Measurements from ENCODE around the gene TM7SF2. TPM values are rescaled to one million over a fixed set of nuclear protein-coding genes. Genes with fewer than 3 reads are reported as not detected.
A peak's percentile ranks its signal among the peaks of the same experiment; 100 is the strongest.

Gene TM7SF2
- total and polyA plus RNA-seq, 2 of the 13 experiments (the other 11 are each of a cell fraction or from before 2014, with no cell fraction given) = 56.0 to 66.9 TPM

DNA sequence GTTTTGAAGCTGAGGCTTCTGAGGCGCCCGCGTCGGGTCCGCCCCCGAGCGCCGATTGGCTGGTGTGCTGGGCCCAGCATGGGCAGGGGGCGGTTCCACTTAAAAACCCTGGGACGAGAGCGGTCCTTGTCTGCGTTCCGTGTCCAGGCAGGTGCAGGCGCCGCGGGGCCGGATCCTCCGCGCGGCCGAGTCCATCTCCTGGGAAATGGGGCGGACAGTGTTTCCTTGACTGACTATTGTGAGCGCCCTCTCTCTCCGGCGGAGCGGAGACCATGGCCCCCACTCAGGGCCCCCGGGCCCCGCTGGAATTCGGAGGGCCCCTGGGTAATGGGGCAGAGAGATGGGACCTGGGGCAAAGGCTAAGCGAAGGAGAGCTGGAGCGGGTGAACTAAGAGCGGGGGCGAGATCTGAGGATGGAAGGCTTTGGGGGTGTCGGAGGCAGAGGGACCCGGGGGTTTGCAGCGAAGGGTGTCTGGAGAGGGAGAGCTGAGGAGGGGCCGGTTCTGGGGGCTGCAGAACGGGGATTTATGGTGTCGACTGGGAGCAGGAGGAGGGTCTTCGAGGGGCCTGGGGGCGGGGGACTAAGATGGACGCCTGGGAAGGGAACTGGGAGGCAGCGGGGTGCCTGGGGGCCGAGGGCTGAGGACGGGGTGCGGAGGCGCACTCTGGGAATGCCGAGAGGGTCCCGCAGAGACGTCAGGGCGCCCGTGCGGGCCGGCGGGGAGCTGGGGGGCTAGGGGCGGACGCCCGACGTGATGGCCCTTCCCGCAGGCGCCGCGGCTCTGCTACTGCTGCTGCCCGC lies at the start of gene TM7SF2 (continued):
- TF ChIP-seq, protein P1, sequence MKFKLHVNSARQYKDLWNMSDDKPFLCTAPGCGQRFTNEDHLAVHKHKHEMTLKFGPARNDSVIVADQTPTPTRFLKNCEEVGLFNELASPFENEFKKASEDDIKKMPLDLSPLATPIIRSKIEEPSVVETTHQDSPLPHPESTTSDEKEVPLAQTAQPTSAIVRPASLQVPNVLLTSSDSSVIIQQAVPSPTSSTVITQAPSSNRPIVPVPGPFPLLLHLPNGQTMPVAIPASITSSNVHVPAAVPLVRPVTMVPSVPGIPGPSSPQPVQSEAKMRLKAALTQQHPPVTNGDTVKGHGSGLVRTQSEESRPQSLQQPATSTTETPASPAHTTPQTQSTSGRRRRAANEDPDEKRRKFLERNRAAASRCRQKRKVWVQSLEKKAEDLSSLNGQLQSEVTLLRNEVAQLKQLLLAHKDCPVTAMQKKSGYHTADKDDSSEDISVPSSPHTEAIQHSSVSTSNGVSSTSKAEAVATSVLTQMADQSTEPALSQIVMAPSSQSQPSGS (CRISPR knock-in tag; IDR thresholded peaks at IDR 0.05) = no peak
- TF ChIP-seq SP140L (CRISPR knock-in tag; IDR thresholded peaks at IDR 0.05; ENCODE audit: borderline replicate concordance) (no peak), ZNF678 (CRISPR knock-in tag; IDR thresholded peaks at IDR 0.05) (peak; percentile 45; the same call in 1 of the 2 replicates), REL (CRISPR knock-in tag; conservative IDR thresholded peaks at IDR 0.05) (no peak), TMF1 (CRISPR knock-in tag; IDR thresholded peaks at IDR 0.05; ENCODE audit: low read depth) (no peak), JDP2 (CRISPR knock-in tag; IDR thresholded peaks at IDR 0.05; ENCODE audit: borderline replicate concordance) (no peak; the same call in 1 of the 2 replicates), ZZZ3 (CRISPR knock-in tag; IDR thresholded peaks at IDR 0.05; ENCODE audit: borderline replicate concordance) (no peak), AGO2 (optimal IDR thresholded peaks at IDR 0.05; ENCODE audit: low read depth, low read length) (peak; percentile 99), FIP1L1 (IDR thresholded peaks at IDR 0.05; ENCODE audit: borderline replicate concordance, insufficient read depth, low read depth, low read length) (peak; percentile 97), SRSF1 (optimal IDR thresholded peaks at IDR 0.05; ENCODE audit: low read depth, low read length) (peak; percentile 92), ZMAT3 (CRISPR knock-in tag; conservative IDR thresholded peaks at IDR 0.05) (no peak), MXD4 (CRISPR knock-in tag; IDR thresholded peaks at IDR 0.05) (no peak), MBD4 (IDR thresholded peaks at IDR 0.05; ENCODE audit: borderline replicate concordance, low read length) (no peak), NFE2L2 (IDR thresholded peaks at IDR 0.05; ENCODE audit: low read length) (no peak), MIER2 (CRISPR knock-in tag; IDR thresholded peaks at IDR 0.05) (no peak), TBX3 (IDR thresholded peaks at IDR 0.05; ENCODE audit: borderline replicate concordance) (no peak)
- TF ChIP-seq, protein P2, sequence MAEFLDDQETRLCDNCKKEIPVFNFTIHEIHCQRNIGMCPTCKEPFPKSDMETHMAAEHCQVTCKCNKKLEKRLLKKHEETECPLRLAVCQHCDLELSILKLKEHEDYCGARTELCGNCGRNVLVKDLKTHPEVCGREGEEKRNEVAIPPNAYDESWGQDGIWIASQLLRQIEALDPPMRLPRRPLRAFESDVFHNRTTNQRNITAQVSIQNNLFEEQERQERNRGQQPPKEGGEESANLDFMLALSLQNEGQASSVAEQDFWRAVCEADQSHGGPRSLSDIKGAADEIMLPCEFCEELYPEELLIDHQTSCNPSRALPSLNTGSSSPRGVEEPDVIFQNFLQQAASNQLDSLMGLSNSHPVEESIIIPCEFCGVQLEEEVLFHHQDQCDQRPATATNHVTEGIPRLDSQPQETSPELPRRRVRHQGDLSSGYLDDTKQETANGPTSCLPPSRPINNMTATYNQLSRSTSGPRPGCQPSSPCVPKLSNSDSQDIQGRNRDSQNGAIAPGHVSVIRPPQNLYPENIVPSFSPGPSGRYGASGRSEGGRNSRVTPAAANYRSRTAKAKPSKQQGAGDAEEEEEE (CRISPR knock-in tag; IDR thresholded peaks at IDR 0.05; ENCODE audit: borderline replicate concordance) = no peak
- TF ChIP-seq, protein P3, sequence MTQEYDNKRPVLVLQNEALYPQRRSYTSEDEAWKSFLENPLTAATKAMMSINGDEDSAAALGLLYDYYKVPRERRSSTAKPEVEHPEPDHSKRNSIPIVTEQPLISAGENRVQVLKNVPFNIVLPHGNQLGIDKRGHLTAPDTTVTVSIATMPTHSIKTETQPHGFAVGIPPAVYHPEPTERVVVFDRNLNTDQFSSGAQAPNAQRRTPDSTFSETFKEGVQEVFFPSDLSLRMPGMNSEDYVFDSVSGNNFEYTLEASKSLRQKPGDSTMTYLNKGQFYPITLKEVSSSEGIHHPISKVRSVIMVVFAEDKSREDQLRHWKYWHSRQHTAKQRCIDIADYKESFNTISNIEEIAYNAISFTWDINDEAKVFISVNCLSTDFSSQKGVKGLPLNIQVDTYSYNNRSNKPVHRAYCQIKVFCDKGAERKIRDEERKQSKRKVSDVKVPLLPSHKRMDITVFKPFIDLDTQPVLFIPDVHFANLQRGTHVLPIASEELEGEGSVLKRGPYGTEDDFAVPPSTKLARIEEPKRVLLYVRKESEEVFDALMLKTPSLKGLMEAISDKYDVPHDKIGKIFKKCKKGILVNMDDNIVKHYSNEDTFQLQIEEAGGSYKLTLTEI (CRISPR knock-in tag; conservative IDR thresholded peaks at IDR 0.05) = no peak
- TF ChIP-seq, protein P4, sequence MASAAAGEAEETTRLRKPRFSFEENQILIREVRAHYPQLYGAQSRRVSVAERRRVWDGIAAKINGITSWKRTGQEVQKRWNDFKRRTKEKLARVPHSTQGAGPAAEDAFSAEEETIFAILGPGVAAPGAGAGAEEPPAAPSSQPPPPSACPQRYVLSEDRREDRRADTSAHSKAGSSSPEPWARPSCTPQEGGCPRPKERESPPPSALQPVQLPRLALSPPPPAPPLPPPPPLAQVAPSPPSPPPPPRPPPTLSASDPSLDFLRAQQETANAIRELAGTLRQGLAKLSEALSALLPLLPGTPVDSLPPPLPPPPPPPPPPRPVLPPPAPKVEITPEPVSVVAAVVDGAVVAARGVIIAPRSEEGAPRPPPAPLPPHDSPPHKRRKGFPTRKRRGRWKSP (CRISPR knock-in tag; IDR thresholded peaks at IDR 0.05) = no peak
- TF ChIP-seq, protein P5, sequence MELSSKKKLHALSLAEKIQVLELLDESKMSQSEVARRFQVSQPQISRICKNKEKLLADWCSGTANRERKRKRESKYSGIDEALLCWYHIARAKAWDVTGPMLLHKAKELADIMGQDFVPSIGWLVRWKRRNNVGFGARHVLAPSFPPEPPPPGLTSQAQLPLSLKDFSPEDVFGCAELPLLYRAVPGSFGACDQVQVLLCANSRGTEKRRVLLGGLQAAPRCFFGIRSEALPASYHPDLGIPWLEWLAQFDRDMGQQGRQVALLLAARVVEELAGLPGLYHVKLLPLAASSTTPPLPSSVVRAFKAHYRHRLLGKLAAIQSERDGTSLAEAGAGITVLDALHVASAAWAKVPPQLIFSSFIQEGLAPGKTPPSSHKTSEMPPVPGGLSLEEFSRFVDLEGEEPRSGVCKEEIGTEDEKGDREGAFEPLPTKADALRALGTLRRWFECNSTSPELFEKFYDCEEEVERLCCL (CRISPR knock-in tag; IDR thresholded peaks at IDR 0.05; ENCODE audit: borderline replicate concordance) = no peak

Data from HepG2 (cell line).